Camera-type eye (tissue), 1 donor: Measurements from ENCODE around the gene IKZF5. TPM values are rescaled to one million over a fixed set of nuclear protein-coding genes. Genes with fewer than 3 reads are reported as not detected.

ENCODE experiments used
- total RNA-seq: library from RNA; depleted of rRNA; stranded (reverse); fragments of >200 nt; gene quantifications from one replicate; pipeline ENCODE4 v1.2.3, GENCODE V29; 2014

Gene IKZF5
- 21.4 TPM for total RNA-seq

GRCh38 chr10:123008355-123009104 is at the start of gene IKZF5, which contains the start of gene ACADSB:
IKZF5 (minus strand) TSS chr10:123008795; CDS start chr10:122998625, 10,170 bp downstream.
ACADSB (plus strand) TSS chr10:123009006; CDS start chr10:123009030, 24 bp downstream.

GRCh38 chr10:122980209-122981065 is 28.2 kb downstream of the IKZF5 start, which contains the start of gene PSTK:
PSTK (plus strand) TSS chr10:122980401; CDS start chr10:122980480, 79 bp downstream.

GRCh38 chr10:122953902-122954730 is 54.5 kb downstream of the IKZF5 start, which contains the start of gene C10orf88:
C10orf88 (minus strand) TSS chr10:122954227; CDS start chr10:122954178, 49 bp downstream.

Other genes with a start within 250 kb of the IKZF5 start
- gene CUZD1, start 162.9 kb downstream of the IKZF5 start, total RNA-seq: 1.3 TPM
- 5.3 TPM for gene FAM24B, start 129.2 kb downstream of the IKZF5 start, total RNA-seq
- gene FAM24A, start 98.2 kb downstream of the IKZF5 start, total RNA-seq: not detected
- gene C10orf88, start 54.6 kb downstream of the IKZF5 start, total RNA-seq: 16.5 TPM
- 8.1 TPM for gene PSTK, start 28.4 kb downstream of the IKZF5 start, total RNA-seq
- 28.0 TPM for gene ACADSB, start 211 bp upstream of the IKZF5 start, total RNA-seq
- 1.1 TPM for gene HMX3, start 127.2 kb upstream of the IKZF5 start, total RNA-seq
- not detected for gene HMX2, start 139.3 kb upstream of the IKZF5 start, total RNA-seq
- 130 TPM for gene BUB3, start 145.6 kb upstream of the IKZF5 start, total RNA-seq